CD14-positive monocyte (primary cell): ENCODE measurements around the gene PER2. TPM values are rescaled to one million over a fixed set of nuclear protein-coding genes. Genes with fewer than 3 reads are reported as not detected.
A peak's percentile ranks its signal among the peaks of the same experiment; 100 is the strongest.

Source experiments
- DNase-seq, 3 donors: peaks; one replicate each; pipeline ENCODE4 v3.0.0-alpha.2; 2011 to 2022
- H2AFZ ChIP-seq: 2 replicates; pipeline ENCODE4 v1.6.0; 2012; ENCODE audit warnings: mild to moderate bottlenecking, low read depth, low read length, inconsistent platforms; ENCODE audit not compliant: insufficient read depth, poor library complexity, severe bottlenecking
- H3K27ac ChIP-seq, 2 donors: 1 replicate in 1 of 2; 2 replicates in 1 of 2; pipeline ENCODE4 v1.5.1; 2012 to 2013; ENCODE audit warnings: low read length in 2 of 2, control low read depth in 1 of 2, inconsistent platforms in 1 of 2, low read depth in 1 of 2, mild to moderate bottlenecking in 1 of 2
- H3K27me3 ChIP-seq, 2 donors: one replicate each; pipeline versions ENCODE4 v1.6.0 to v1.6.1; 2011 to 2013; ENCODE audit warnings: low read length in 2 of 2; ENCODE audit not compliant: control insufficient read depth in 2 of 2, insufficient read depth in 2 of 2
- H3K36me3 ChIP-seq, 2 donors: replicated peaks in 1 of 2; 1 replicate in 1 of 2; 2 replicates in 1 of 2; pipeline versions ENCODE4 v1.5.1 to v1.6.1; 2012 to 2013; ENCODE audit warnings: low read length in 2 of 2, control low read depth in 1 of 2, inconsistent platforms in 1 of 2, mild to moderate bottlenecking in 1 of 2; ENCODE audit not compliant: insufficient read depth in 2 of 2, control insufficient read depth in 1 of 2
- H3K4me1 ChIP-seq, 2 donors: 1 replicate in 1 of 2; 2 replicates in 1 of 2; pipeline versions ENCODE4 v1.5.1 to v1.6.1; 2012 to 2013; ENCODE audit warnings: low read length in 2 of 2, control low read depth in 1 of 2, inconsistent platforms in 1 of 2, mild to moderate bottlenecking in 1 of 2, moderate library complexity in 1 of 2; ENCODE audit not compliant: insufficient read depth in 2 of 2, control insufficient read depth in 1 of 2
- H3K4me2 ChIP-seq: replicated peaks from 2 replicates; pipeline ENCODE3; 2012; ENCODE audit warnings: low read length, moderate library complexity, mild to moderate bottlenecking; ENCODE audit not compliant: poor library complexity, severe bottlenecking; ENCODE audit errors: extremely low read depth
- H3K4me3 ChIP-seq, 3 experiments: fragments of 200-600 bp in 1 of 3; sonication (generic) in 1 of 3; replicated peaks in 1 of 3; 1 replicate in 2 of 3; 2 replicates in 1 of 3; pipeline ENCODE4 v1.5.1; 2011 to 2013; ENCODE audit warnings: low read length in 3 of 3, mild to moderate bottlenecking in 3 of 3, control low read depth in 2 of 3, low read depth in 2 of 3, inconsistent platforms in 1 of 3, moderate library complexity in 1 of 3
- H3K79me2 ChIP-seq: 2 replicates; pipeline ENCODE4 v1.6.0; 2012; ENCODE audit warnings: mild to moderate bottlenecking, control low read depth, inconsistent platforms, low read length, moderate library complexity; ENCODE audit not compliant: insufficient read depth
- H3K9ac ChIP-seq: 2 replicates; pipeline ENCODE4 v1.6.0; 2017; ENCODE audit warnings: low read length, mild to moderate bottlenecking; ENCODE audit not compliant: insufficient read depth, poor library complexity, severe bottlenecking
- H3K9me3 ChIP-seq, 2 donors: replicated peaks in 1 of 2; 1 replicate in 1 of 2; 2 replicates in 1 of 2; pipeline versions ENCODE4 v1.5.1 to v1.6.1; 2012 to 2013; ENCODE audit warnings: low read length in 2 of 2, control low read depth in 1 of 2; ENCODE audit not compliant: control insufficient read depth in 1 of 2, insufficient read depth in 1 of 2
- H4K20me1 ChIP-seq: 2 replicates; pipeline ENCODE4 v1.6.0; 2012; ENCODE audit warnings: mild to moderate bottlenecking, low read length, control low read depth, moderate library complexity; ENCODE audit not compliant: insufficient read depth
- H3K27ac Mint-ChIP-seq, 7 donors: one replicate each; pipeline ENCODE4 v1.8.0; 2020; ENCODE audit warnings: mild to moderate bottlenecking in 7 of 7, mixed read lengths in 7 of 7, moderate library complexity in 6 of 7, inconsistent platforms in 2 of 7
- H3K27me3 Mint-ChIP-seq, 3 donors: one replicate each; pipeline ENCODE4 v1.8.0; 2021 to 2022; ENCODE audit warnings: low read depth in 3 of 3, mild to moderate bottlenecking in 3 of 3, mixed read lengths in 3 of 3, moderate library complexity in 3 of 3, inconsistent platforms in 1 of 3
- H3K36me3 Mint-ChIP-seq, 2 donors: one replicate each; pipeline ENCODE4 v1.8.0; 2020; ENCODE audit warnings: mixed read lengths in 2 of 2, inconsistent platforms in 1 of 2, mild to moderate bottlenecking in 1 of 2
- H3K4me1 Mint-ChIP-seq: one replicate; pipeline ENCODE4 v1.8.0; 2020; ENCODE audit warnings: mild to moderate bottlenecking, mixed read lengths
- H3K4me3 Mint-ChIP-seq, 2 donors: one replicate each; pipeline ENCODE4 v1.8.0; 2020; ENCODE audit warnings: mild to moderate bottlenecking in 2 of 2, mixed read lengths in 2 of 2, moderate library complexity in 1 of 2
- H3K9me3 Mint-ChIP-seq, 7 donors: one replicate each; pipeline ENCODE4 v1.8.0; 2020 to 2022; ENCODE audit warnings: mixed read lengths in 7 of 7, mild to moderate bottlenecking in 6 of 7, moderate library complexity in 6 of 7, inconsistent platforms in 2 of 7
- WGBS: methylation state at CpG from one replicate; pipeline ENCODE4 v1.1.5; 2013; ENCODE audit warnings: missing lambda C conversion rate; ENCODE audit not compliant: insufficient coverage; 5-methylcytosine and 5-hydroxymethylcytosine counted together
- intact Hi-C, 2 donors: fragments of 100-400 bp; cut with micrococcal nuclease; formaldehyde crosslinking; loops; one replicate each; pipeline versions ENCODE4 v1.15.0 to v1.15.1; 2023
- polyA plus RNA-seq, 3 donors: library from polyadenylated mRNA; depleted of rRNA in 1 of 3; unstranded in 2 of 3; stranded (reverse) in 1 of 3; fragments of 300-500 nt in 2 of 3; fragments of >200 nt in 1 of 3; fragmentation: Illumina TruSeq in 2 of 3; gene quantifications; 1 replicate in 2 of 3; 2 replicates in 1 of 3; pipeline ENCODE4 v1.2.3, GENCODE V29; 2012 to 2021
- TF ChIP-seq, protein P1 (sequence below): fragments of 200-600 bp; IDR thresholded peaks from one replicate; pipeline ENCODE4 v1.8.0; 2022; ENCODE audit warnings: antibody characterized with exemption, mild to moderate bottlenecking

The PER2 gene
- polyA plus RNA-seq, 3 donors = 1.6 to 5.6 (median 3.1) TPM

DNA sequence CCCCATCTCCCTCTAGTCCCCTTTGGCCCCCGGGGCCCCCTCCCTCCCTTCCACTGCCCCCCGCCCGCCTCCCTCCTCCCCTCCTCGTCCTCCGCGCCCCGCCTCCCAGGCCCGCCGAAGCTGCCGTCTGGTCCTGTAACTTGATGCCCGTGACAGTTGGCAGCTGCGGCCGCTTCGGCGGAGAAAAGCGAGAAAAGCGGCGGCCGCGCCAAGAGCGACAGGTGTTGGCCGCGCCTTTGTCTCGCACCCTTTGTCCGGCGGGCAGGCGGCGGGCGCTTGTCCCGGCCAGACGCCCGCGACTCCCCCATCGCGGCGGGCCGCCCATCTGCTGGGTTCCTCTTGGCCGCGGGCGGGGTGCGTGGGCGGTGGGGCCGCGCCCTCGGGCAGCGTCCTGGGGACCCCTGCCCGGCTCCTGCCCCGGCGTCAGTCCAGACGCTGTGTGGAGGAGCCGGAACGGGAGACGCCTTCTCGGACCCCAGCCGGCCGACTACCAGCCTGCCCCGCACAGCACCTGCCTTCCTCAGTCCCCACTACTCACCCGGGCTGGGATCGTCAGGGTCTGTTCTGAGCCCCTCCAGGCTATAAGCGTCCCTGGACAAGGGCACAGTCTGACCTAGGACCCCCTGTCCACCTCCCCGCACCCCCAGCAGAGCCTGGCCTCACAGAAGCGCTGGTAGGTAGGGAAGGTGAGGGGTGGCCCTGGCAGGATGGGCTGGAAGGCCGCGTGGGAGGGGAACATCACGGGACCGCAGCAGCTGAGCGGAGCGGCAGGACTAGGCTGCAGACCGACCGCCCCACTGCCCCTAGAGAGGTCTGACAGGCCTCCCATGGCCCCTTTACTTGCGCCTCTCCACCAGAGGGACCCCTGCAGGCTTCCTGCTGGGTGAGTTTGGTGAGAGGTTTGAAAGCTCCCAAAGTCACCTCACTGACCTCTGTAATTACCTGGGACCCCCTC is 47.4 kb downstream of the PER2 start:
- DNase-seq = no peak
- Histone ChIP-seq H3K9ac (no peak overlapping the region), H4K20me1 (no peaks in the 10 kb centered on the region), H3K4me2 (peak overlapping the region; percentile 84), H3K4me3 (peak overlapping the region in 1 of 3 experiments; percentile 74), H3K79me2 (no peaks in the 10 kb centered on the region), H3K36me3 (peaks cover 15 to 17% of the 10 kb centered on the region in 2 donors), H3K4me1 (peaks cover 11 to 26% of the 10 kb centered on the region in 2 donors), H2AFZ (peak overlapping the region; percentile 53), H3K9me3 (peaks cover 8 to 12% of the 10 kb centered on the region in 2 donors), H3K27ac (no peak overlapping the region), H3K27me3 (peaks cover 30 to 59% of the 10 kb centered on the region in 2 donors)
- peaks cover 11% of the 10 kb centered on the region for H3K4me1 Mint-ChIP-seq
- H3K9me3 Mint-ChIP-seq = peaks cover 0 to 17% (median 9%) of the 10 kb centered on the region in 7 donors
- intact Hi-C loops = loop anchor here (5.0 kb wide), 2 partner anchors 39 to 179 kb away; partner anchors contain the start of genes ILKAP (in 1 of the 2) and SCLY (in 1 of the 2)
- peaks cover 48 to 63% (median 52%) of the 10 kb centered on the region in 3 donors for H3K27me3 Mint-ChIP-seq
- H3K27ac Mint-ChIP-seq = no peak overlapping the region
- H3K36me3 Mint-ChIP-seq = peaks cover 19 to 27% of the 10 kb centered on the region in 2 donors
- WGBS = 2% methylated on average over 49 of the region's 71 CpGs
- TF ChIP-seq, protein P1, sequence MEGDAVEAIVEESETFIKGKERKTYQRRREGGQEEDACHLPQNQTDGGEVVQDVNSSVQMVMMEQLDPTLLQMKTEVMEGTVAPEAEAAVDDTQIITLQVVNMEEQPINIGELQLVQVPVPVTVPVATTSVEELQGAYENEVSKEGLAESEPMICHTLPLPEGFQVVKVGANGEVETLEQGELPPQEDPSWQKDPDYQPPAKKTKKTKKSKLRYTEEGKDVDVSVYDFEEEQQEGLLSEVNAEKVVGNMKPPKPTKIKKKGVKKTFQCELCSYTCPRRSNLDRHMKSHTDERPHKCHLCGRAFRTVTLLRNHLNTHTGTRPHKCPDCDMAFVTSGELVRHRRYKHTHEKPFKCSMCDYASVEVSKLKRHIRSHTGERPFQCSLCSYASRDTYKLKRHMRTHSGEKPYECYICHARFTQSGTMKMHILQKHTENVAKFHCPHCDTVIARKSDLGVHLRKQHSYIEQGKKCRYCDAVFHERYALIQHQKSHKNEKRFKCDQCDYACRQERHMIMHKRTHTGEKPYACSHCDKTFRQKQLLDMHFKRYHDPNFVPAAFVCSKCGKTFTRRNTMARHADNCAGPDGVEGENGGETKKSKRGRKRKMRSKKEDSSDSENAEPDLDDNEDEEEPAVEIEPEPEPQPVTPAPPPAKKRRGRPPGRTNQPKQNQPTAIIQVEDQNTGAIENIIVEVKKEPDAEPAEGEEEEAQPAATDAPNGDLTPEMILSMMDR = no peak
- H3K4me3 Mint-ChIP-seq = peak overlapping the region in 1 of 2 donors; percentile 47
